WTC11 (cell line): ENCODE data around the gene PYM1.

Experiments used
- IRF2 ChIP-seq: sonication (generic); formaldehyde crosslinking; IDR thresholded peaks from 2 replicates; pipeline ENCODE4 v1.8.0; 2022; ENCODE audit warnings: low read depth, missing genetic modification reagents, borderline replicate concordance
- JUN ChIP-seq: sonication (generic); formaldehyde crosslinking; IDR thresholded peaks from 2 replicates; pipeline ENCODE4 v1.8.0; 2023; ENCODE audit warnings: mild to moderate bottlenecking, missing genetic modification reagents
- NFATC4 ChIP-seq: fragments of 250-450 bp; sonication (Bioruptor Pico); IDR thresholded peaks from 2 replicates; pipeline ENCODE4 v1.9.0; 2021; ENCODE audit warnings: mild to moderate bottlenecking
- NR3C1 ChIP-seq: sonication (generic); formaldehyde crosslinking; conservative IDR thresholded peaks from 2 replicates; pipeline ENCODE4 v1.8.1; 2023; ENCODE audit warnings: low read depth, mild to moderate bottlenecking, missing genetic modification reagents
- SMAD3 ChIP-seq: sonication (generic); formaldehyde crosslinking; IDR thresholded peaks from 2 replicates; pipeline ENCODE4 v1.8.0; 2022; ENCODE audit warnings: missing genetic modification reagents, mild to moderate bottlenecking, borderline replicate concordance
- SP1 ChIP-seq: sonication (generic); formaldehyde crosslinking; conservative IDR thresholded peaks from 2 replicates; pipeline ENCODE4 v1.8.1; 2022; ENCODE audit warnings: missing genetic modification reagents
- TEAD4 ChIP-seq: sonication (generic); formaldehyde crosslinking; IDR thresholded peaks from 2 replicates; pipeline ENCODE4 v1.8.0; 2022; ENCODE audit warnings: mild to moderate bottlenecking, missing genetic modification reagents
- ZNF416 ChIP-seq: fragments of 250-450 bp; sonication (Bioruptor Pico); IDR thresholded peaks from 2 replicates; pipeline ENCODE4 v1.9.0; 2021; ENCODE audit warnings: mild to moderate bottlenecking, inconsistent platforms
- TF ChIP-seq, protein P1 (sequence below): fragments of 200-600 bp; IDR thresholded peaks from 2 replicates; pipeline ENCODE4 v1.8.0; 2022; ENCODE audit warnings: antibody characterized with exemption
- TF ChIP-seq, protein P2 (sequence below): sonication (generic); formaldehyde crosslinking; IDR thresholded peaks from 2 replicates; pipeline ENCODE4 v1.8.1; 2022; ENCODE audit warnings: mild to moderate bottlenecking, missing genetic modification reagents, moderate library complexity, borderline replicate concordance
- TF ChIP-seq, protein P3 (sequence below): sonication (generic); formaldehyde crosslinking; IDR thresholded peaks from 2 replicates; pipeline ENCODE4 v1.8.0; 2022; ENCODE audit warnings: mild to moderate bottlenecking, missing genetic modification reagents
- TF ChIP-seq, protein P4 (sequence below): sonication (generic); formaldehyde crosslinking; IDR thresholded peaks from 2 replicates; pipeline ENCODE4 v1.8.1; 2023; ENCODE audit warnings: mild to moderate bottlenecking, missing genetic modification reagents

DNA sequence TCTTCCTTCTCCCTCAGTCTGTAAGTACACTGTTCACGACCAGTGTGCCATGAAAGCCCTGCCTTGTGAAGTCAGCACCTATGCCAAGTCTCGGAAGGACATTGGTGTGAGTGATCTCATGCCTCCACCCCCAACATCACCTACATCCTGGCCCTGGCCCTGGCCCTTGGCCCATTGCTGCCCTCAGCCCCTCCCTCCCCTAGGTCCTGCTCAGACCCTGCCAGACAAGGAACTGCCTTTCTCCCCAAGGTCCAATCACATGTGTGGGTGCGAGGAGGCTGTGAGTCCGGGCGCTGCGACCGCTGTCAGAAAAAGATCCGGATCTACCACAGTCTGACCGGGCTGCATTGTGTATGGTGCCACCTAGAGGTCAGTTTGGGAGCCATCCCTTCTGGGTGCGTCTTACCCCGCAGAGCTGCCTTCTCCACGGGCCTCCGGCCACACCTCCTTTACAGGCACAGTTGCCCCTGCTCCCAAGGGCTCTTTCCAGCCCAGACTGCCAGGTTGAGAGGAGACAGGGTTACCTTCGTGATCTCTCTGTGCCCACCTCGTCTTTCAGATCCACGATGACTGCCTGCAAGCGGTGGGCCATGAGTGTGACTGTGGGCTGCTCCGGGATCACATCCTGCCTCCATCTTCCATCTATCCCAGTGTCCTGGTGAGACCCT lies 12.5 kb upstream of the PYM1 start:
- TF ChIP-seq, protein P1, sequence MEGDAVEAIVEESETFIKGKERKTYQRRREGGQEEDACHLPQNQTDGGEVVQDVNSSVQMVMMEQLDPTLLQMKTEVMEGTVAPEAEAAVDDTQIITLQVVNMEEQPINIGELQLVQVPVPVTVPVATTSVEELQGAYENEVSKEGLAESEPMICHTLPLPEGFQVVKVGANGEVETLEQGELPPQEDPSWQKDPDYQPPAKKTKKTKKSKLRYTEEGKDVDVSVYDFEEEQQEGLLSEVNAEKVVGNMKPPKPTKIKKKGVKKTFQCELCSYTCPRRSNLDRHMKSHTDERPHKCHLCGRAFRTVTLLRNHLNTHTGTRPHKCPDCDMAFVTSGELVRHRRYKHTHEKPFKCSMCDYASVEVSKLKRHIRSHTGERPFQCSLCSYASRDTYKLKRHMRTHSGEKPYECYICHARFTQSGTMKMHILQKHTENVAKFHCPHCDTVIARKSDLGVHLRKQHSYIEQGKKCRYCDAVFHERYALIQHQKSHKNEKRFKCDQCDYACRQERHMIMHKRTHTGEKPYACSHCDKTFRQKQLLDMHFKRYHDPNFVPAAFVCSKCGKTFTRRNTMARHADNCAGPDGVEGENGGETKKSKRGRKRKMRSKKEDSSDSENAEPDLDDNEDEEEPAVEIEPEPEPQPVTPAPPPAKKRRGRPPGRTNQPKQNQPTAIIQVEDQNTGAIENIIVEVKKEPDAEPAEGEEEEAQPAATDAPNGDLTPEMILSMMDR: peak; percentile 74
- TF ChIP-seq NR3C1 (CRISPR knock-in tag) (no peak), JUN (no peak), IRF2 (CRISPR knock-in tag) (no peak), NFATC4 (CRISPR knock-in tag) (no peak), TEAD4 (no peak), SP1 (peak; percentile 50), SMAD3 (CRISPR knock-in tag) (no peak), ZNF416 (CRISPR knock-in tag) (no peak)
- TF ChIP-seq, protein P2, sequence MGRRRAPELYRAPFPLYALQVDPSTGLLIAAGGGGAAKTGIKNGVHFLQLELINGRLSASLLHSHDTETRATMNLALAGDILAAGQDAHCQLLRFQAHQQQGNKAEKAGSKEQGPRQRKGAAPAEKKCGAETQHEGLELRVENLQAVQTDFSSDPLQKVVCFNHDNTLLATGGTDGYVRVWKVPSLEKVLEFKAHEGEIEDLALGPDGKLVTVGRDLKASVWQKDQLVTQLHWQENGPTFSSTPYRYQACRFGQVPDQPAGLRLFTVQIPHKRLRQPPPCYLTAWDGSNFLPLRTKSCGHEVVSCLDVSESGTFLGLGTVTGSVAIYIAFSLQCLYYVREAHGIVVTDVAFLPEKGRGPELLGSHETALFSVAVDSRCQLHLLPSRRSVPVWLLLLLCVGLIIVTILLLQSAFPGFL: no peak
- TF ChIP-seq, protein P3, sequence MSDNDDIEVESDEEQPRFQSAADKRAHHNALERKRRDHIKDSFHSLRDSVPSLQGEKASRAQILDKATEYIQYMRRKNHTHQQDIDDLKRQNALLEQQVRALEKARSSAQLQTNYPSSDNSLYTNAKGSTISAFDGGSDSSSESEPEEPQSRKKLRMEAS: no peak
- TF ChIP-seq, protein P4, sequence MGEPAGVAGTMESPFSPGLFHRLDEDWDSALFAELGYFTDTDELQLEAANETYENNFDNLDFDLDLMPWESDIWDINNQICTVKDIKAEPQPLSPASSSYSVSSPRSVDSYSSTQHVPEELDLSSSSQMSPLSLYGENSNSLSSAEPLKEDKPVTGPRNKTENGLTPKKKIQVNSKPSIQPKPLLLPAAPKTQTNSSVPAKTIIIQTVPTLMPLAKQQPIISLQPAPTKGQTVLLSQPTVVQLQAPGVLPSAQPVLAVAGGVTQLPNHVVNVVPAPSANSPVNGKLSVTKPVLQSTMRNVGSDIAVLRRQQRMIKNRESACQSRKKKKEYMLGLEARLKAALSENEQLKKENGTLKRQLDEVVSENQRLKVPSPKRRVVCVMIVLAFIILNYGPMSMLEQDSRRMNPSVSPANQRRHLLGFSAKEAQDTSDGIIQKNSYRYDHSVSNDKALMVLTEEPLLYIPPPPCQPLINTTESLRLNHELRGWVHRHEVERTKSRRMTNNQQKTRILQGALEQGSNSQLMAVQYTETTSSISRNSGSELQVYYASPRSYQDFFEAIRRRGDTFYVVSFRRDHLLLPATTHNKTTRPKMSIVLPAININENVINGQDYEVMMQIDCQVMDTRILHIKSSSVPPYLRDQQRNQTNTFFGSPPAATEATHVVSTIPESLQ: no peak
